HCT116 (cell line): ENCODE data around the gene LRP11. TPM values are rescaled to one million over a fixed set of nuclear protein-coding genes. Genes with fewer than 3 reads are reported as not detected.

Experiments
- ATAC-seq: fragments of 200-7000 bp; cut with Tn5 transposase; 2 replicates; pipeline ENCODE4 v1.9.1; 2020; ENCODE audit warnings: mild to moderate bottlenecking, moderate library complexity
- BruUV-seq: library from RNA; stranded (reverse); fragments of 400-500 nt; replicated peaks from 2 replicates; lab custom pipeline; 2021; lab: Mats Ljungman, UMichigan
- CTCF ChIA-PET: fragments of 300-600 bp; sonication (Branson Sonifier 250); formaldehyde crosslinking; loops from one replicate; lab custom pipeline; 2021; ENCODE audit warnings: antibody characterized with exemption; lab: Charles Lee
- POLR2A ChIA-PET: fragments of 300-600, 350-600 bp; sonication (Branson Sonifier 250); formaldehyde crosslinking; loops from one replicate; lab custom pipeline; 2021; ENCODE audit warnings: antibody characterized with exemption; lab: Charles Lee
- RAD21 ChIA-PET, 2 experiments: fragments of 300-600 bp; sonication (Branson Sonifier 250); formaldehyde crosslinking; loops; one replicate each; lab custom pipeline; 2023; ENCODE audit warnings: low total read pairs in 2 of 2; ENCODE audit not compliant: uncharacterized antibody in 2 of 2, unreplicated experiment in 2 of 2, low non-redundant PET in 1 of 2; lab: Charles Lee
- DNase-seq: peaks from one replicate; pipeline ENCODE4 v3.0.0-alpha.2; 2010; ENCODE audit warnings: low read depth, low spot score
- H2AFZ ChIP-seq: fragments of 200-600 bp; shearing (Covaris generic), sonication (generic); 2 replicates; pipeline ENCODE4 v1.6.1; 2017; ENCODE audit warnings: low read depth, mixed run types, mixed read lengths, antibody characterized with exemption, low read length; ENCODE audit not compliant: poor library complexity, severe bottlenecking
- H3K27ac ChIP-seq: 2 replicates; pipeline ENCODE4 v1.5.1; 2012; ENCODE audit warnings: low read depth, low read length
- H3K27me3 ChIP-seq: fragments of 200-600 bp; sonication (generic); 2 replicates; pipeline ENCODE4 v1.6.1; 2016; ENCODE audit warnings: mixed run types, low read length, mixed read lengths; ENCODE audit not compliant: insufficient read depth
- H3K36me3 ChIP-seq, 2 experiments: fragments of 200-500 bp in 1 of 2; fragments of 200-600 bp in 1 of 2; sonication (Bioruptor generic) in 1 of 2; sonication (generic) in 1 of 2; 2 replicates each; pipeline versions ENCODE4 v1.5.1 to v1.6.1; 2014 to 2016; ENCODE audit warnings: low read length in 2 of 2, inconsistent platforms in 1 of 2, mixed read lengths in 1 of 2, mixed run types in 1 of 2; ENCODE audit not compliant: insufficient read depth in 2 of 2, control insufficient read depth in 1 of 2
- H3K4me1 ChIP-seq, 2 experiments: fragments of 200-600 bp in 1 of 2; sonication (generic) in 1 of 2; 2 replicates each; pipeline versions ENCODE4 v1.5.1 to v1.6.1; 2012 to 2017; ENCODE audit warnings: low read length in 2 of 2, inconsistent platforms in 1 of 2, mild to moderate bottlenecking in 1 of 2, mixed read lengths in 1 of 2, mixed run types in 1 of 2, moderate library complexity in 1 of 2; ENCODE audit not compliant: insufficient read depth in 2 of 2, control insufficient read depth in 1 of 2
- H3K4me2 ChIP-seq: fragments of 200-600 bp; sonication (generic); 2 replicates; pipeline ENCODE4 v1.6.1; 2017; ENCODE audit warnings: mixed run types, low read length, mixed read lengths
- H3K4me3 ChIP-seq, 2 experiments: fragments of 200-600 bp in 1 of 2; sonication (generic) in 1 of 2; replicated peaks in 1 of 2; 2 replicates each; pipeline ENCODE4 v1.5.1; 2011 to 2016; ENCODE audit warnings: low read length in 2 of 2, control low read depth in 1 of 2, low read depth in 1 of 2, mild to moderate bottlenecking in 1 of 2, mixed read lengths in 1 of 2, mixed run types in 1 of 2
- H3K79me2 ChIP-seq: fragments of 200-600 bp; sonication (generic); 2 replicates; pipeline ENCODE4 v1.6.1; 2017; ENCODE audit warnings: mild to moderate bottlenecking, mixed run types, low read length, moderate library complexity, mixed read lengths; ENCODE audit not compliant: insufficient read depth
- H3K9ac ChIP-seq: fragments of 200-600 bp; sonication (generic); 2 replicates; pipeline ENCODE4 v1.6.1; 2016; ENCODE audit warnings: low read length, mixed read lengths
- H3K9me2 ChIP-seq: fragments of 200-600 bp; sonication (generic), shearing (Covaris generic); 2 replicates; pipeline ENCODE4 v1.6.1; 2017; ENCODE audit warnings: mixed run types, mild to moderate bottlenecking, moderate library complexity; ENCODE audit not compliant: insufficient read depth
- H3K9me3 ChIP-seq, 2 experiments: fragments of 200-500 bp in 1 of 2; fragments of 200-600 bp in 1 of 2; sonication (Bioruptor generic) in 1 of 2; sonication (generic) in 1 of 2; 2 replicates each; pipeline ENCODE4 v1.6.1; 2014 to 2017; ENCODE audit warnings: low read length in 2 of 2, mixed read lengths in 2 of 2, inconsistent platforms in 1 of 2, low read depth in 1 of 2, mild to moderate bottlenecking in 1 of 2, mixed run types in 1 of 2, moderate library complexity in 1 of 2; ENCODE audit not compliant: control insufficient read depth in 1 of 2, insufficient read depth in 1 of 2
- H4K20me1 ChIP-seq: fragments of 200-600 bp; sonication (generic), shearing (Covaris generic); 2 replicates; pipeline ENCODE4 v1.6.1; 2017; ENCODE audit warnings: mixed run types, mild to moderate bottlenecking, moderate library complexity; ENCODE audit not compliant: insufficient read depth
- EGR1 ChIP-seq: IDR thresholded peaks from 2 replicates; pipeline ENCODE4 v1.6.1; 2012; ENCODE audit warnings: low read depth
- EZH2 ChIP-seq: fragments of 200-600 bp; sonication (generic); IDR thresholded peaks from 2 replicates; pipeline ENCODE4 v1.6.1; 2017; ENCODE audit warnings: antibody characterized with exemption, mixed run types
- FOSL1 ChIP-seq: IDR thresholded peaks from 2 replicates; pipeline ENCODE4 v1.6.1; 2012; ENCODE audit warnings: low read depth
- SRF ChIP-seq: IDR thresholded peaks from 2 replicates; pipeline ENCODE4 v1.6.1; 2012; ENCODE audit warnings: low read depth
- intact Hi-C: fragments of 100-400 bp; cut with micrococcal nuclease; formaldehyde crosslinking; loops from 2 replicates; pipeline ENCODE4 v1.10.0; 2022
- total RNA-seq: library from RNA; stranded (reverse); gene quantifications from one replicate; pipeline ENCODE4 v1.2.1, GENCODE V29; 2021; ENCODE audit not compliant: unreplicated experiment

LRP11 gene
- total RNA-seq, 1 experiment from 2014 or later = 27.8 TPM

GRCh38 chr6:149769676-149770075, 94.5 kb downstream of the LRP11 start:
- ChIA-PET POLR2A (no interaction called here), CTCF (no interaction called here), RAD21 (no interaction called here)
- H3K4me3 ChIP-seq = no peak overlapping the region
- H3K36me3 ChIP-seq = peaks cover 18 to 22% of the 10 kb centered on the region in 2 experiments; a peak in 3 of 4 replicates
- H4K20me1 ChIP-seq = no peaks in the 10 kb centered on the region
- intact Hi-C loops = no loop called here
- no peak overlapping the region for H3K27ac ChIP-seq
- BruUV-seq = no TSS peak
- no peak overlapping the region for H3K4me2 ChIP-seq
- H3K9me2 ChIP-seq = no peaks in the 10 kb centered on the region
- no peak overlapping the region for H2AFZ ChIP-seq
- no peak for DNase-seq
- no peak overlapping the region for H3K9ac ChIP-seq
- no peak for ATAC-seq
- peaks cover 2 to 14% of the 10 kb centered on the region in 2 experiments; a peak in 2 of 4 replicates for H3K4me1 ChIP-seq
- H3K9me3 ChIP-seq = peaks cover 0 to 8% of the 10 kb centered on the region in 2 experiments; a peak in 1 of 4 replicates
- no peaks in the 10 kb centered on the region for H3K27me3 ChIP-seq
- TF ChIP-seq SRF = no peak
- no peak for TF ChIP-seq FOSL1
- no peak for TF ChIP-seq EGR1
- no peak for TF ChIP-seq EZH2
- H3K79me2 ChIP-seq = peaks cover 56% of the 10 kb centered on the region

Other genes starting within 250 kb of the LRP11 start
- 20.6 TPM for gene KATNA1, start 215.6 kb downstream of the LRP11 start, total RNA-seq
- gene LATS1, start 146.3 kb downstream of the LRP11 start, total RNA-seq = 21.6 TPM
- gene NUP43, start 117.8 kb downstream of the LRP11 start, total RNA-seq = 51.0 TPM
- 86.9 TPM for gene PCMT1, start 114.6 kb downstream of the LRP11 start, total RNA-seq
- 3.9 TPM for gene RAET1E, start 33.8 kb upstream of the LRP11 start, total RNA-seq
- gene RAET1G, start 58.8 kb upstream of the LRP11 start, total RNA-seq = 0.37 TPM
- gene ULBP2, start 77.7 kb upstream of the LRP11 start, total RNA-seq = 10.2 TPM
- gene ULBP1, start 99.6 kb upstream of the LRP11 start, total RNA-seq = 12.4 TPM
- 1.5 TPM for gene RAET1L, start 161.2 kb upstream of the LRP11 start, total RNA-seq
- 18.4 TPM for gene ULBP3, start 204.8 kb upstream of the LRP11 start, total RNA-seq